Mesendoderm (in vitro differentiated cells): ENCODE results near the gene WBP1L. TPM values are rescaled to one million over a fixed set of nuclear protein-coding genes. Genes with fewer than 3 reads are reported as not detected.

ENCODE experiments used
- DNase-seq: peaks from one replicate; pipeline ENCODE4 v3.0.0; 2013
- H2AK5ac ChIP-seq: 2 replicates; pipeline ENCODE4 v1.6.1; 2013; ENCODE audit warnings: low read length, inconsistent platforms
- H2BK120ac ChIP-seq: 2 replicates; pipeline ENCODE4 v1.6.1; 2013; ENCODE audit warnings: low read depth, mild to moderate bottlenecking, low read length, moderate library complexity, mixed read lengths
- H2BK15ac ChIP-seq: replicated peaks from 2 replicates; pipeline ENCODE4 v1.6.1; 2013; ENCODE audit warnings: low read depth, mild to moderate bottlenecking, moderate library complexity
- H2BK5ac ChIP-seq: 2 replicates; pipeline ENCODE4 v1.6.1; 2013; ENCODE audit warnings: low read length, inconsistent platforms
- H3K18ac ChIP-seq: 2 replicates; pipeline ENCODE4 v1.6.1; 2013; ENCODE audit warnings: mild to moderate bottlenecking, low read length, mixed read lengths
- H3K23ac ChIP-seq: one replicate; pipeline ENCODE4 v1.6.1; 2013; ENCODE audit warnings: low read length
- H3K27ac ChIP-seq: 2 replicates; pipeline ENCODE4 v1.5.1; 2013; ENCODE audit warnings: low read depth, mild to moderate bottlenecking, inconsistent platforms, low read length, moderate library complexity
- H3K27me3 ChIP-seq: 2 replicates; pipeline ENCODE4 v1.6.1; 2013; ENCODE audit warnings: low read length, control low read depth, mild to moderate bottlenecking, inconsistent platforms; ENCODE audit not compliant: insufficient read depth, poor library complexity
- H3K36me3 ChIP-seq: 2 replicates; pipeline ENCODE4 v1.6.1; 2013; ENCODE audit warnings: low read length, inconsistent platforms; ENCODE audit not compliant: control insufficient read depth, insufficient read depth
- H3K4ac ChIP-seq: one replicate; pipeline ENCODE4 v1.6.1; 2013; ENCODE audit warnings: low read depth, mild to moderate bottlenecking, low read length, moderate library complexity
- H3K4me1 ChIP-seq: 2 replicates; pipeline ENCODE4 v1.6.1; 2013; ENCODE audit warnings: low read depth, low read length, inconsistent platforms; ENCODE audit not compliant: control insufficient read depth
- H3K4me2 ChIP-seq: 2 replicates; pipeline ENCODE4 v1.6.1; 2013; ENCODE audit warnings: low read length
- H3K4me3 ChIP-seq: 2 replicates; pipeline ENCODE4 v1.5.1; 2013; ENCODE audit warnings: mild to moderate bottlenecking, low read length
- H3K56ac ChIP-seq: one replicate; pipeline ENCODE4 v1.6.1; 2013; ENCODE audit warnings: low read length
- H3K79me1 ChIP-seq: 2 replicates; pipeline ENCODE4 v1.6.1; 2013; ENCODE audit warnings: low read length, inconsistent platforms
- H3K79me2 ChIP-seq: 2 replicates; pipeline ENCODE4 v1.6.1; 2013; ENCODE audit warnings: mild to moderate bottlenecking, low read length; ENCODE audit not compliant: control insufficient read depth, insufficient read depth
- H3K9ac ChIP-seq: 2 replicates; pipeline ENCODE4 v1.6.1; 2013; ENCODE audit warnings: low read length, inconsistent platforms
- H4K5ac ChIP-seq: one replicate; pipeline ENCODE4 v1.6.1; 2013; ENCODE audit warnings: low read length
- H4K8ac ChIP-seq: one replicate; pipeline ENCODE4 v1.6.1; 2013; ENCODE audit warnings: low read depth, mild to moderate bottlenecking, control low read depth, low read length, moderate library complexity
- WGBS: extraction: QIAGEN DNeasy Blood & Tissue Kit; methylation state at CpG from one replicate; pipeline ENCODE4 v1.1.7; 2013; ENCODE audit warnings: low lambda C conversion rate, missing lambda C conversion rate; ENCODE audit not compliant: insufficient coverage; ENCODE audit errors: extremely low coverage; 5-methylcytosine and 5-hydroxymethylcytosine counted together
- small RNA-seq: library from polyadenylated mRNA; stranded (forward); fragments of <200 nt; extraction: miRNeasy Mini kit (QIAGEN cat#:217004); gene quantifications from one replicate; pipeline ENCODE3, GENCODE V24; 2013; ENCODE audit not compliant: insufficient read depth

Gene WBP1L

GRCh38 chr10:102863660-102864059, 119.9 kb downstream of the WBP1L start:
- Histone ChIP-seq H2BK15ac (no peak overlapping the region), H3K27ac (no peak overlapping the region)
- no CpG with 5 or more reads among the region's 2 CpGs for WGBS

GRCh38 chr10:102865620-102866019, 121.9 kb downstream of the WBP1L start:
- WGBS, result 100% methylated on average over 1 of the region's 3 CpGs
- no peak for DNase-seq
- H3K36me3 ChIP-seq, result no peaks in the 10 kb centered on the region
- no peak overlapping the region for H3K4me3 ChIP-seq
- no peak overlapping the region for H4K8ac ChIP-seq
- H3K4me2 ChIP-seq, result no peak overlapping the region
- H3K79me1 ChIP-seq, result no peaks in the 10 kb centered on the region
- no peak overlapping the region for H3K56ac ChIP-seq
- no peaks in the 10 kb centered on the region for H3K27me3 ChIP-seq
- no peak overlapping the region for H3K18ac ChIP-seq
- H2BK120ac ChIP-seq, result no peak overlapping the region
- no peak overlapping the region for H2BK15ac ChIP-seq
- no peaks in the 10 kb centered on the region for H3K79me2 ChIP-seq
- H2AK5ac ChIP-seq, result no peak overlapping the region
- no peak overlapping the region for H3K4ac ChIP-seq
- H4K5ac ChIP-seq, result no peak overlapping the region
- no peak overlapping the region for H3K9ac ChIP-seq
- H2BK5ac ChIP-seq, result no peak overlapping the region
- no peak overlapping the region for H3K27ac ChIP-seq
- H3K4me1 ChIP-seq, result no peaks in the 10 kb centered on the region
- H3K23ac ChIP-seq, result no peak overlapping the region

More at GRCh38 chr10:102863660-102864059, 119.9 kb downstream of the WBP1L start:
- Histone ChIP-seq H3K23ac (no peak overlapping the region), H3K79me1 (no peaks in the 10 kb centered on the region), H3K27me3 (no peaks in the 10 kb centered on the region), H4K5ac (no peak overlapping the region), H3K36me3 (no peaks in the 10 kb centered on the region), H3K56ac (no peak overlapping the region), H3K4ac (no peak overlapping the region), H3K4me3 (no peak overlapping the region), H4K8ac (no peak overlapping the region), H3K4me1 (no peaks in the 10 kb centered on the region), H2BK120ac (no peak overlapping the region), H2BK5ac (no peak overlapping the region), H3K18ac (no peak overlapping the region), H3K9ac (no peak overlapping the region), H3K4me2 (no peak overlapping the region), H3K79me2 (no peaks in the 10 kb centered on the region), H2AK5ac (no peak overlapping the region)
- no peak for DNase-seq

Small RNAs within 50 kb of the gene (small RNA-seq; reads per million reads assigned to genes)
- not detected for gene RNU6-1231P
